Measurements from ENCODE around the gene UBE2J2. TPM values are rescaled to one million over a fixed set of nuclear protein-coding genes. Genes with fewer than 3 reads are reported as not detected.
"Not testable (repeated sequence)": the region's sequence is repeated elsewhere in the genome, so short reads cannot be mapped to it uniquely, and the experiment has no call there.

Gene UBE2J2
- total and polyA plus RNA-seq, 9 donors, result 35.8 to 55.6 (median 41.2) TPM

- TF ChIP-seq EP300 (IDR thresholded peaks at IDR 0.05), result no peak
- TF ChIP-seq CTCF (IDR thresholded peaks at IDR 0.05), result no peak
- no peak for TF ChIP-seq POLR2A (IDR thresholded peaks at IDR 0.05)
- WGBS, 3 donors, result 79 to 86% (median 85%) methylated on average over 6 of the region's 6 CpGs
- no peak for DNase-seq
- Histone ChIP-seq H3K9me3 (no peaks in the 10 kb centered on the region), H3K27me3 (no peaks in the 10 kb centered on the region), H3K4me1 (ENCODE audit: insufficient read depth) (peaks cover 6% of the 10 kb centered on the region), H3K4me3 (no peak overlapping the region), H3K36me3 (no peaks in the 10 kb centered on the region), H3K27ac (peak overlapping the region; percentile 43 to 44)
- intact Hi-C loops (cut with DNase I), result loop anchor here in 1 of 4 donors (10.0 kb wide), 1 partner anchor 187 kb away; no protein-coding TSS in a partner anchor
Observed at GRCh38 chr1:1317420-1317819, 43.8 kb upstream of the UBE2J2 start.

- not testable (repeated sequence) for H3K27ac ChIP-seq; H3K27me3 ChIP-seq; H3K4me1 ChIP-seq (ENCODE audit: insufficient read depth); H3K9me3 ChIP-seq; DNase-seq; H3K4me3 ChIP-seq; H3K36me3 ChIP-seq
- intact Hi-C loops (cut with DNase I), result loop anchor here in 1 of 4 donors (10.0 kb wide), 1 partner anchor 189 kb away; no protein-coding TSS in a partner anchor
- 87 to 90% (median 89%) methylated on average over 8 of the region's 8 CpGs for WGBS, 3 donors
Observed at GRCh38 chr1:1316199-1316598, 42.5 kb upstream of the UBE2J2 start.

- Histone ChIP-seq H3K9me3 (no peaks in the 10 kb centered on the region), H3K27me3 (no peaks in the 10 kb centered on the region), H3K27ac (no peak overlapping the region), H3K36me3 (no peaks in the 10 kb centered on the region), H3K4me1 (ENCODE audit: insufficient read depth) (peaks cover 6% of the 10 kb centered on the region), H3K4me3 (no peak overlapping the region)
- TF ChIP-seq EP300 (IDR thresholded peaks at IDR 0.05) (no peak), POLR2A (IDR thresholded peaks at IDR 0.05) (no peak), CTCF (IDR thresholded peaks at IDR 0.05) (no peak)
- intact Hi-C loops (cut with DNase I), result loop anchor here in 1 of 4 donors (10.0 kb wide), 1 partner anchor 189 kb away; no protein-coding TSS in a partner anchor
- 52 to 54% (median 53%) methylated on average over 22 to 26 of the region's 26 CpGs for WGBS, 3 donors
- DNase-seq, result no peak
Observed at GRCh38 chr1:1315435-1315954, 41.8 kb upstream of the UBE2J2 start.

GRCh38 chr1:1314678-1315335 is 41.2 kb upstream of the UBE2J2 start:
- WGBS, 3 donors, result 85 to 90% (median 88%) methylated on average over 23 of the region's 23 CpGs
- Histone ChIP-seq H3K27ac (no peak overlapping the region), H3K9me3 (no peaks in the 10 kb centered on the region), H3K4me1 (ENCODE audit: insufficient read depth) (peaks cover 6% of the 10 kb centered on the region), H3K4me3 (no peak overlapping the region), H3K27me3 (no peaks in the 10 kb centered on the region), H3K36me3 (no peaks in the 10 kb centered on the region)
- DNase-seq, result no peak
- intact Hi-C loops (cut with DNase I), result loop anchor here in 1 of 4 donors (10.0 kb wide), 1 partner anchor 190 kb away; no protein-coding TSS in a partner anchor
- no peak for TF ChIP-seq EP300 (IDR thresholded peaks at IDR 0.05)
- TF ChIP-seq POLR2A (IDR thresholded peaks at IDR 0.05), result no peak

- no peak for DNase-seq
- H3K4me3 ChIP-seq, result no peak overlapping the region
- H3K9me3 ChIP-seq, result no peaks in the 10 kb centered on the region
- 93 to 95% (median 95%) methylated on average over 15 of the region's 15 CpGs for WGBS, 3 donors
- no peak for TF ChIP-seq EP300 (IDR thresholded peaks at IDR 0.05)
- TF ChIP-seq POLR2A (IDR thresholded peaks at IDR 0.05), result no peak
- TF ChIP-seq CTCF (IDR thresholded peaks at IDR 0.05), result no peak
- H3K27ac ChIP-seq, result no peak overlapping the region
- no peaks in the 10 kb centered on the region for H3K27me3 ChIP-seq
- peaks cover 9% of the 10 kb centered on the region for H3K4me1 ChIP-seq (ENCODE audit: insufficient read depth)
- intact Hi-C loops (cut with DNase I), result loop anchor here in 1 of 4 donors (10.0 kb wide), 1 partner anchor 191 kb away; no protein-coding TSS in a partner anchor
- no peaks in the 10 kb centered on the region for H3K36me3 ChIP-seq
Observed at GRCh38 chr1:1314237-1314586, 40.6 kb upstream of the UBE2J2 start.
